GM10847 (cell line): ENCODE results near the gene GATA3.

Experiments
- POLR2A ChIP-seq: IDR thresholded peaks from 2 replicates; pipeline ENCODE4 v1.6.1; 2011; ENCODE audit not compliant: insufficient read length; ENCODE audit errors: extremely low read depth

Gene GATA3

GRCh38 chr10:8035641-8036470 lies 18.6 kb upstream of the GATA3 start:
- TF ChIP-seq POLR2A, result no peak

- TF ChIP-seq POLR2A, result no peak
These were observed 17.8 kb upstream of the GATA3 start for GRCh38 chr10:8036506-8037198.

GRCh38 chr10:8037199-8037801 lies 17.2 kb upstream of the GATA3 start:
- no peak for TF ChIP-seq POLR2A

DNA sequence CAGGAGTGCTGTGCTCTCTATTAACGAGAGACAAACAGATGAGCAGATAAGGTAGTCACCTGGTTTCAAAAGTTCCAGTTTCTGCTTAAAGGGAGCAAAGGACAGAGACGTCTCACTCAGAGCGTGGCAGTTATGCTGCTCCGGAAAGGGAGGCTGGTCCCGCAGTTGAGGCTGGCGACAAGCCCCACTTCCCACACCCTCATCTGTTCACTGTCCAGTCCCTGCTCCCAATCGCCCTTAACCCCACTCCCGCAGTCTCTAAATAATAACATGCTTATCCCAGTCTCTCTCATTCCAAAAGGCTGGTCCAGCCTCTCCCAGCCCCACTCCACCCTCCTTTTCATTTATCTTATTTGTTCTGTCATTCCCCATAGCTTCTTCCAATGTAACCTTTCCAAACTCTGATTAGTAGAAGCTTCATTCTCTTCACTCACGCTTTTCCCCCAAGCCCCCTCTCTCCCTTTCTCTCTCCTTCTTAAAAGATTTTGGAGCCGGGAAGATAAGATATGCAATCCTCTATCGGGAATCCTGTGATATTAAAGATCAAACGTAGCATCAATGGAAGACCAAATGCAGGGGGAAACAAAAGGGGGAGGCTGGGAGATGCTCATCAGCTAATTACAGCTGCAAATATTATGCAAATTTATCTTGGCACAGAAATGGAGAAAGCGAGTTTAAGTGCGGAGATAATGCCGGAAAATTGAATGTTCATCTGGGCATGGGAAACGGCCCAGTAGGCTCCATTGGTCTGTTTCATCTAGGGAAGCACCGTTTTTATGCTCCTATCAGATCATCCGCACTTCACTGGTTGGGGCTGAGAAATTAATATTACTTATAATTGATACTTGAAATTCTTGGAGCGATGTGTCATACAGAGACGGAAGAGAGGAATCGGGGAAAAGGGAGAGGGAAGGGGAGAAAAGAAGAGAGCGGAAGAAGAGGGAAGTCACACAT lies 16.3 kb upstream of the GATA3 start:
- no peak for TF ChIP-seq POLR2A

- no peak for TF ChIP-seq POLR2A
These were observed 15.1 kb upstream of the GATA3 start for GRCh38 chr10:8039321-8039881.

- TF ChIP-seq POLR2A, result no peak
These were observed 13.8 kb upstream of the GATA3 start for GRCh38 chr10:8040651-8041050.

DNA sequence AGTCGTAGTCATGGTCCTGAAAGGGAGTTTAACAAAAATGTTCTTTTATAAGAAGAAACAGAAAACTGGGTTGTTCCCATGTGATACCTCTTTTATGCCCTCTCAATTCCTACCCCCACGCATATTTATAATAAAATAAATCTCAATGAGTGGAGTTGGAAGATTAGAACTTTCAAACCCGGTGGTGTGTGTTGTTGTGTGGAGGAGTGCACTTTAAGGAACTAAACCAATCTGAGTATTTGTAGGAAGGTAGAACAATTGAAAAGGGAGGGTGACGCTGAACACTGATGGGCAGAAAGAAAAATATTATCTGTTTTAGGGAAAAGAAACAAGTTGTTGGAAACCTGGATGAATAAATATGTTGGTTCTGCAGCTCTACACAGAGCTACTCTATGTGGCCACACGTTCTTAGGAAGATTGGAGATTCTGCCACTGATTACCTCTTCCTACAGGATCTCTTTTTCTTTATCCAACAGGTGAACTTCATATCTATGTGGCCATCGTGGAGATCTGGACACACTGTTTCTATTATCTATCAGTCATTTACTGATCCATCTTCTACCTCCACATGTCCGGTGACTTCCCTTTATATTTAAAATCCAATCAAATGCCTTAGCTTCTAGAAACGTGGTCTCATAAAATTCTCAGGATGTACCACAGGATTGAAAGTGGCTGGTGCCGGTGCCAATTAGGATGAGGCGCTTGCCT lies 13.1 kb upstream of the GATA3 start:
- TF ChIP-seq POLR2A, result no peak

GRCh38 chr10:8041992-8042720 lies 12.3 kb upstream of the GATA3 start:
- TF ChIP-seq POLR2A, result no peak

DNA sequence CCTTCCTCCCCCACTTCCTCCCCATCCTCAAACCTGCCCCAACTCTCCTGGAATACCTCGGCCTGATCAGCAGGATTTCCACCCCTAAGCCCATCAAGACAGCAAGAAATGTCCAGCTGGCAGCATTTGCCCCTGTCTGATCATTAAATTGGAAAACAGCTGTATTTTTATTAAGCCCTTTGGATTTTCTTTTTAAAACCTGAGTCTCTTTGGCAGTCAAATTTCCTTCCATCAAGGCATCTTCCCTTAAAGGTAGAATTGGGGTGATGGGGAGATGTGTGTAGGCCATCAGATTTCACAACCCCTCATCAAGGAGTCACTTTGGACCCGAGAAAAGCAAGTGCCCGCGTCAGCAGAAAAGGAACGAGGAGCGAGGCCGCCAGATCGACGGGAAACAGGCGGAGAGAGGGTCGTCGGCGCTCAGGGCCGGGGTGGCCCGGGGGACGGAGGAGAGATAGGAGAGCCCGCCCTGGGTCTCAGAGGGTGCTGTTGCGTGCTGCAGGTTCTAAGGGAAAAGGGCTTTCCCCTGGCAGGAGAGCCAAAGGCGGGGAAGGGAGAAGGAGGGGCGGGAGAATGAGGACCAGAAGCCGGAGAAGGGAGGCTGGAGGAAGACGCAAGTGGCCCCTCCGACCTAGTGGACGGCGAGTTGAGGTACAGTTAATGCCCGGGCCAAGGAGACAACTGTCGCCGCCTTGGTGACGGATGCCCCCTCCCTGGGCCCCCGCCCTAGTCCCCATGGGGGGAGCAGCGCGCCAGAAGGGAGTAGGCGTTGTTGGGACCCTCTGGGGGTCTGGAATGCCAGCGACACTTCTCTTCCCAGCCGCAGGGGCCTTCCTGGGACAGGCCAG lies 11.5 kb upstream of the GATA3 start:
- TF ChIP-seq POLR2A, result no peak

- no peak for TF ChIP-seq POLR2A
These were observed 10.8 kb upstream of the GATA3 start for GRCh38 chr10:8043569-8044306.

GRCh38 chr10:8044331-8044907 lies 10.1 kb upstream of the GATA3 start:
- TF ChIP-seq POLR2A, result no peak
